HG03039 (cell line): ENCODE data around the gene PACS2.
"Not testable (repeated sequence)": the region's sequence is repeated elsewhere in the genome, so short reads cannot be mapped to it uniquely, and the experiment has no call there.

Source experiments
- ATAC-seq: cut with Tn5 transposase; IDR thresholded peaks from one replicate; pipeline ENCODE4 v1.9.1; 2021; ENCODE audit warnings: mild to moderate bottlenecking, moderate library complexity; ENCODE audit not compliant: unreplicated experiment

PACS2 gene

GRCh38 chr14:105329411-105330150 lies 15.0 kb downstream of the PACS2 start:
- no peak for ATAC-seq

GRCh38 chr14:105330491-105330895 lies 15.9 kb downstream of the PACS2 start:
- ATAC-seq = no peak

- no peak for ATAC-seq
These were observed 17.2 kb downstream of the PACS2 start for GRCh38 chr14:105331575-105332349.

GRCh38 chr14:105332350-105332874 lies 17.9 kb downstream of the PACS2 start:
- no peak for ATAC-seq

GRCh38 chr14:105333020-105333490 lies 18.5 kb downstream of the PACS2 start:
- no peak for ATAC-seq

- no peak for ATAC-seq
These were observed 19.2 kb downstream of the PACS2 start for GRCh38 chr14:105333613-105334364.

GRCh38 chr14:105334383-105335230 lies 20.1 kb downstream of the PACS2 start:
- no peak for ATAC-seq

GRCh38 chr14:105335231-105335542 lies 20.6 kb downstream of the PACS2 start:
- not testable (repeated sequence) for ATAC-seq

GRCh38 chr14:105335735-105336476 lies 21.4 kb downstream of the PACS2 start:
- no peak for ATAC-seq

GRCh38 chr14:105336477-105337287 lies 22.1 kb downstream of the PACS2 start:
- ATAC-seq = no peak

GRCh38 chr14:105337433-105337832 lies 22.9 kb downstream of the PACS2 start:
- no peak for ATAC-seq

GRCh38 chr14:105337966-105338741 lies 23.6 kb downstream of the PACS2 start:
- ATAC-seq = no peak

- no peak for ATAC-seq
These were observed 26.5 kb downstream of the PACS2 start for GRCh38 chr14:105340821-105341733.

GRCh38 chr14:105343194-105343593 lies 28.6 kb downstream of the PACS2 start:
- ATAC-seq = no peak

GRCh38 chr14:105346200-105346533 lies 31.6 kb downstream of the PACS2 start:
- no peak for ATAC-seq

GRCh38 chr14:105346876-105347586 lies 32.5 kb downstream of the PACS2 start:
- no peak for ATAC-seq

- no peak for ATAC-seq
These were observed 33.0 kb downstream of the PACS2 start for GRCh38 chr14:105347587-105347968.
